M059J (cell line): ENCODE results near the gene NKIRAS1. TPM values are rescaled to one million over a fixed set of nuclear protein-coding genes. Genes with fewer than 3 reads are reported as not detected.
"Not testable (repeated sequence)": the region's sequence is repeated elsewhere in the genome, so short reads cannot be mapped to it uniquely, and the experiment has no call there.

Experiments used
- DNase-seq: peaks from one replicate; pipeline ENCODE4 v3.0.0-alpha.2; 2012; ENCODE audit warnings: low read depth
- total RNA-seq: library from RNA; depleted of rRNA; stranded (reverse); fragments of >200 nt; shearing (Covaris generic); gene quantifications from 2 replicates; pipeline ENCODE4 v1.2.3, GENCODE V29; 2014; rRNA removed

Gene NKIRAS1
- total RNA-seq, 1 experiment from 2014 or later: 11.9 TPM

DNA sequence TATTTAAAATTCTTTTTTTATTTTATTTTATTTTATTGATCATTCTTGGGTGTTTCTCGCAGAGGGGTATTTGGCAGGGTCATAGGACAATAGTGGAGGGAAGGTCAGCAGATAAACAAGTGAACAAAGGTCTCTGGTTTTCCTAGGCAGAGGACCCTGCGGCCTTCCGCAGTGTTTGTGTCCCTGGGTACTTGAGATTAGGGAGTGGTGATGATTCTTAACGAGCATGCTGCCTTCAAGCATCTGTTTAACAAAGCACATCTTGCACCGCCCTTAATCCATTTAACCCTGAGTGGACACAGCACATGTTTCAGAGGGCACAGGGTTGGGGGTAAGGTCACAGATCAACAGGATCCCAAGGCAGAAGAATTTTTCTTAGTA lies 46.1 kb downstream of the NKIRAS1 start:
- DNase-seq: not testable (repeated sequence)

GRCh38 chr3:23869977-23870662 lies 46.7 kb downstream of the NKIRAS1 start:
- DNase-seq: no peak

- DNase-seq: no peak
Measured at GRCh38 chr3:23867838-23868237, 49.0 kb downstream of the NKIRAS1 start.

DNA sequence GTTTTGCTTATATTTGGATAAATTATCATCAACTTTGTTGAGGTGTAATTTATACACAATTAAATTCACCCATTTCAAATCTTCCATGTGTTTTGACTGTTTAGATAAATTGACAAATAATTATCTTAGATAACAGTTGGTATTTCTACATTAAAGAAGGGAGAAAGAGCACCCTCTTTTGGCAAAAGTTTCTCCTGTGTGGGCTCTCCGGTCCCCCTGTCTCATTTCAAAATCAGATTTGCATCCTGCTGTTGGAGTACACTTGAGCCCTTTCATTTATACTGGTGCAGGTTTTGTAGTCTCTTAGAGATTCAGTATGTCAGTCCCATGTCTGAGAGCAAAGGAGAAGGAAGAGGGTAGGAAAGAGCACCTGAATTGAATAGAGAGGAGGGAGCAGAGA lies 49.4 kb downstream of the NKIRAS1 start:
- no peak for DNase-seq

DNA sequence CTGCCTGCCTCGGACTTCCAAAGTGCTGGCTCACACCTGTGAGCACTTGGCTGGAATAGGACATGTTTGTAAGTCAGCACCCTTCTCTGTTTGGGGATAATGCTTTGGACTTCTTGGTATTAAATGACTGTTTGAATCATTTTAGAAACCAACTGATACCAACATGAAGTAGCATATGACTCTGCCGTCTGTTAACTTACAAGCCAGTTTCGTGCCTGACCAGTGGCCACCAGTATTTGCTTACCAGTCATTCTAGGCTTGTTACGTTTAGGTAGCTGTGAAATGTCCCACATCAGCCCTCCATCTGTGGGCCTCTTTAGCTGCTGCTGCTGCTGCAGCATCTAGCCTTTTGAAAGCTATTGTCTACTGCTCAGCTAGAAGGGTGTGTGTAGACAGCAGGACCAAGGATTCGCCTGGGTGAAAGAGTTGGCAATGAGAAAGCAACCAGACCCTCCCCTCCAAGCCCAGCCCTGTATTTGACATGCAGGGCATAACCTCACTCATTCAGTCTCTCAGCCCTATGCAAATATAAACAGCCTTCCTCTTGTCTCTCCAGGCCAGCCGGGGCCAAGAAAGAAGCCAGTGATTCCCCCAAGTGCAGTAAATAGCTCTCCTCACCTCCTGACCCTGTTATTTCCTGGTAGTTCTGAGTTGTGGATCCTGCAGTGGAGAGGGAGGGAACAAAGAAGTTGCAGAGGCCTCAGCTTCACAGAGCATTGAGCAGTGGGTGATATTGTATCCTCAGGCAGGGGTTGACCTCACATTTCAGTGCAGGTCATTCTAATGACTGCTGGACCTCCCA lies 51.0 kb downstream of the NKIRAS1 start:
- peak; percentile 75 for DNase-seq

- no peak for DNase-seq
Measured at GRCh38 chr3:23864931-23865330, 51.9 kb downstream of the NKIRAS1 start.

GRCh38 chr3:23863060-23863459 lies 53.7 kb downstream of the NKIRAS1 start:
- peak; percentile 46 for DNase-seq

- DNase-seq: no peak
Measured at GRCh38 chr3:23861689-23862088, 55.1 kb downstream of the NKIRAS1 start.

DNA sequence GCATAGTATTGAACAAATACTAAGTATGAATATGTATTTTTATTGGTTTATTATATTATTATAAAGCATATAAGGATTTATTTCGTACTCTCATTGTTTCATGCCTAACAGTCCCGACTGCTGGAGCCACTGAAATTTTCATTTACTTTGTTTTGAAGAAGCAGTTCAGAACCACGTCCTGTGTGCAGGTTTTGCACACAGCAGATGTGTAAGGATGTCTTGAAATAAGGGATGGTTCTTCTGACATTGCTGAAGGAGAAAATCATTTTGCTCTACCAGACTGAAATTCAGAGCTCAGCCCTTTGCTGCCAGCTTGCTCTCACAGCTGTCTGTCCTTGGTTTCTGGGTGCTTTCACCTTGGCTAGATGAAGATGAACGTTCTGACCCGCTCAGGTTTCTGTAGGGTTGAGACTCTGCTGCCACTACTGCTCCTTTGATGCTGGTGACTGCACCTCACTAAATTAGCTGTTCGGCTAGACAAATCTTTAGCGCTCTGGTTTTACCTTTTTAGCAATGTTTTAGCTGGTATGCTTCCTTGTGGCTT lies 56.9 kb downstream of the NKIRAS1 start:
- no peak for DNase-seq

- peak; percentile 80 for DNase-seq
Measured at GRCh38 chr3:23859012-23859743, 57.6 kb downstream of the NKIRAS1 start.

DNA sequence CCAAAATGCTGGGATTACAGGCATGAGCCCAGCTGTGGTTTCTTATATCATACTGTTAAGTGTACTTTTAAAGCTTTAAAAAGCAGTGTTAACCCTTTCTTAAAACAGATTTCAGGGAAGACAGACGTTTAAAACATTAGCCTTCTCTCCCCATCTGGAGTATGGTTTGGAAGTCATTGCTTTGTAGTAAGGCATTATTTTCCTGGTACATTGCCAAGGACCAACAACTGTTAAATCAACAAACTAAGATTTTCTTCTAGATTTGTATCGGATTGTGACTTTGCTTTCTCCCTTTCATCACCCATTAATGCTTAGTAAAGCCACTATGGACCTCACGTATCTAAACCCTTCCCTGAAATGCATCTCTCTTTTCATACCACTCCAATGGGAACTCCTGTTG lies 60.5 kb downstream of the NKIRAS1 start:
- DNase-seq: peak; percentile 15

- DNase-seq: not testable (repeated sequence)
Measured at GRCh38 chr3:23849462-23849861, 67.3 kb downstream of the NKIRAS1 start.

DNA sequence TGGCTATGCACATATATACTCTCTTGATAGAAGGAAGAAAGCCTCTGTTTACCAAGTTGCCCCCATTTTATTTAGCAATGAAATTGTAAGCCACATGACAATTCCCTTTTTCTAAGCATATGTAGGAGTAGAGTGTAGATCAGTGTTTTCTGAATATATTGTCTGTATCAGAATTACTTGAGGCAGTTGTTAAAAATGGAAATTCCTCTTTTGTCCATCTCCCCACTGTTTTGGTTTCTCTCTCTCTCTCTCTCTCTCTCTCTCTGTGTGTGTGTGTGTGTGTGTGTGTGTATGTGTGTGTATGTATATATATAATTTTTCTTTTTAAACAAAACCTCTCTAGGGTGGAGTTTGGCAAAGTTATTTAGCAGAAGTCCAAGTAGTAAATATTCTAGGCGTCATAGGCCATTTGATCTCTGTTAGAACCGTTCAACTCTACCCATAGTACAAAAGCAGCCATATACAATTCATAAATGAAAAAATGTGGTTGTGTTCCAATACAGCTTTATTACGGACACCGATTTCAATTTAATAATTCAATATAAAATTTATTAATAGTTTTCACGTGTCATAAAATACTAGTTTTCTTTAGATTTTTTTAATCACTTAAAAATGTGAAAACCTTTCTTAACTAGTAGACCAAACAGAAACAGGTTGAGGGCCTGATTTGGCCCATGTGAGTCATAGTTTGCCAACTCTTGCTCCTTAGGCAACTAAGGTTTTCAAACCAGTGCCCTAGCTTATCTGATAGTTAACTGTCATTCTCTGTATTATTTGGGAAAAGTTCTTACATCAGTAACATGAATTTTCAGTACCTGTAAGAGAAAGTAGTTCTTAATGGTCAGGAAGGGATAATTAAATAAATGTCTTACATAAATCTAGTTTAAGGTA lies 71.2 kb downstream of the NKIRAS1 start:
- peak; percentile 10 for DNase-seq

DNA sequence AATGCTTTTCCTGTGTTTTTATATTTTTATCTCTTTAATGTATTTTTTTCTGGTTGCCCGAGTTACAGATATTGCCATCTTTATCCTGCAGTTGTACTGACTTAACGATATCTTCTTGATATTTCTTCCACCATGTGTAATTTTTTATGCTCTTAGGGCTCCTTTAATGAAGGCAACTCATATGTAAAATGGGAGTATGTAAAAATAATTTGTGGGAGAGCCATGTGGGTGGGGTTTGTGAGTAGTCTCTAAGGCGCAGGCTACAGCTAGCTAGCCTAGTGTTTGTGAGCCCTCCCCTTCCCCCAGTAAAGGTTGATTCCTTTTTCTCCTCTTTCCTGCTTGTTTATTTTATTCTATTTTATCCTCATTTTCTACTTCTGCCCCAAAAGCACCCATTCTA lies 72.9 kb downstream of the NKIRAS1 start:
- no peak for DNase-seq

Other genes starting within 250 kb of the NKIRAS1 start
- 99.0 and 107 TPM in 2 replicates for gene UBE2E1, start 111.0 kb downstream of the NKIRAS1 start, total RNA-seq
- gene RPL15, start 142 bp upstream of the NKIRAS1 start, total RNA-seq: 1,600 and 2,297 TPM in 2 replicates
- gene NR1D2, start 28.3 kb upstream of the NKIRAS1 start, total RNA-seq: 15.8 and 23.0 TPM in 2 replicates